MCF 10A (cell line): Measurements from ENCODE around the gene YDJC. TPM values are rescaled to one million over a fixed set of nuclear protein-coding genes. Genes with fewer than 3 reads are reported as not detected.

ENCODE experiments used
- BruUV-seq: library from RNA; stranded (reverse); fragments of 400-500 nt; replicated peaks from 2 replicates; lab custom pipeline; 2021; lab: Mats Ljungman, UMichigan
- CTCF ChIA-PET: fragments of 300-600 bp; sonication (Branson Sonifier 250); formaldehyde crosslinking; extraction: SDS; loops from one replicate; lab custom pipeline; 2021; ENCODE audit warnings: antibody characterized with exemption, inconsistent platforms; lab: Yijun Ruan, JAX
- POLR2A ChIA-PET: fragments of 300-600, 350-650 bp; sonication (Branson Sonifier 250); formaldehyde crosslinking; extraction: SDS; loops from one replicate; lab custom pipeline; 2020; ENCODE audit warnings: antibody characterized with exemption, inconsistent platforms; lab: Yijun Ruan, JAX
- DNase-seq: peaks from one replicate; pipeline ENCODE4 v3.0.0-alpha.2; 2018; ENCODE audit not compliant: unreplicated experiment
- H3K27ac Mint-ChIP-seq: one replicate; pipeline ENCODE4 v1.8.0; 2022; ENCODE audit warnings: mild to moderate bottlenecking, low read depth, mixed read lengths; ENCODE audit not compliant: unreplicated experiment
- H3K27me3 Mint-ChIP-seq: one replicate; pipeline ENCODE4 v1.8.0; 2022; ENCODE audit warnings: mixed read lengths; ENCODE audit not compliant: insufficient read depth, unreplicated experiment
- H3K36me3 Mint-ChIP-seq: one replicate; pipeline ENCODE4 v1.8.0; 2022; ENCODE audit warnings: mild to moderate bottlenecking, moderate library complexity, mixed read lengths; ENCODE audit not compliant: insufficient read depth, unreplicated experiment
- H3K4me1 Mint-ChIP-seq: one replicate; pipeline ENCODE4 v1.8.0; 2022; ENCODE audit warnings: mixed read lengths; ENCODE audit not compliant: insufficient read depth, unreplicated experiment
- H3K4me3 Mint-ChIP-seq: one replicate; pipeline ENCODE4 v1.8.0; 2022; ENCODE audit warnings: mild to moderate bottlenecking, moderate library complexity, mixed read lengths; ENCODE audit not compliant: unreplicated experiment
- H3K9me3 Mint-ChIP-seq: one replicate; pipeline ENCODE4 v1.8.0; 2022; ENCODE audit warnings: mixed read lengths; ENCODE audit not compliant: unreplicated experiment
- intact Hi-C: fragments of 100-400 bp; cut with micrococcal nuclease; formaldehyde crosslinking; loops from 2 replicates; pipeline ENCODE4 v1.14.1; 2022
- total RNA-seq: library from RNA; stranded (reverse); gene quantifications from 2 replicates; pipeline ENCODE4 v1.2.3, GENCODE V29; 2022
- TF ChIP-seq, protein P1 (sequence below): fragments of 200-600 bp; IDR thresholded peaks from one replicate; pipeline ENCODE4 v1.8.0; 2022; ENCODE audit warnings: antibody characterized with exemption, mild to moderate bottlenecking; ENCODE audit not compliant: unreplicated experiment

YDJC gene
- total RNA-seq, 1 experiment from 2014 or later, result 83.5 TPM

DNA sequence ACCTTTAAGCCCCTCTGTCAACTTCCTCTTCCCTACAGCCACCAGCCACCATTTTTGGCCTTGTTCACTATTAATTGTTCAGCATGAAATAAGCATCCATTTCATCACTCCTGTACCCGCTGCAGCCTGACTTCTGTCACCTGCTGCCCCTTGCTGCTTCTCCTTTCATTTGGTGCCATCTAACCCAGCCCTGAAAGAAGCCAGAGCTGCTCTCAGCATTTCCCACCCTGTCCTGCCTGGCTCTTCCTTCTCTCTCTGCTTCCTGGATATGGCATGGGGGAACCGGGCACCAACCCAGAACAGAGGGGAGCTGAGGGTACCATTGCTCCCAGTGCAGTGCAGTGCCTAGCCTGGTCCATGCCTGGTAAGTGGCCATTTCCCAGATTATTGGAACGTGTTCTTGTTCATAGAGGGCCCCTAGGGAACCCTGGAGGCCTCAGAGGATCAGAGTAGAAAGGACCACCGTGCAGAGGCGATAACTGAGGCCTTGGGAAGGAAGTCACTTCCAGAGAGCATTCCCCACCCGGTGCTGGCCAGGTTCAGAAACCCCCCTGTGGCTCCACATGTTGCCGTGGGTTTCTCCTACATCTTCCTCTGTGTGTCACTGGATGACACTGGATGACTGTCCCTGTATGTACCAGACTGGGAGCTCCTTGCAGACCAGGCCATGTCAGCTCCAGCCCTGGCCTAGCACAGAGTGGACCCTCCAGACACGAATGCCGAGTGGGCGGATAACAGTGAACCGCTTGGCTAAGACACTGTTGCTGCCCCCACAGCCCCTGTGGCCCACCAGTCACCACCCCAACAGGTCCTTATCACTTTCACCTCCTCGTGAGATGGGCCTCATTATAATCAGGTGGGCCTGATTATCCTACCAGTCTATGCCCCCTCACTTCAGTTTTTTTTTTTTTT lies 4.7 kb downstream of the YDJC start:
- H3K4me3 Mint-ChIP-seq, result no peak overlapping the region
- ChIA-PET POLR2A (interaction anchor here (1.2 to 1.5 kb wide), 2 partner anchors 9 to 16 kb away, joined by 3 to 5 read pairs; partner anchors contain the start of gene SDF2L1), CTCF (interaction anchor here (0.6 to 2.6 kb wide), 4 partner anchors 17 to 559 kb away, joined by 3 to 10 read pairs (median 3); partner anchors contain the start of gene SDF2L1)
- no TSS peak for BruUV-seq
- H3K27me3 Mint-ChIP-seq, result no peaks in the 10 kb centered on the region
- TF ChIP-seq, protein P1, sequence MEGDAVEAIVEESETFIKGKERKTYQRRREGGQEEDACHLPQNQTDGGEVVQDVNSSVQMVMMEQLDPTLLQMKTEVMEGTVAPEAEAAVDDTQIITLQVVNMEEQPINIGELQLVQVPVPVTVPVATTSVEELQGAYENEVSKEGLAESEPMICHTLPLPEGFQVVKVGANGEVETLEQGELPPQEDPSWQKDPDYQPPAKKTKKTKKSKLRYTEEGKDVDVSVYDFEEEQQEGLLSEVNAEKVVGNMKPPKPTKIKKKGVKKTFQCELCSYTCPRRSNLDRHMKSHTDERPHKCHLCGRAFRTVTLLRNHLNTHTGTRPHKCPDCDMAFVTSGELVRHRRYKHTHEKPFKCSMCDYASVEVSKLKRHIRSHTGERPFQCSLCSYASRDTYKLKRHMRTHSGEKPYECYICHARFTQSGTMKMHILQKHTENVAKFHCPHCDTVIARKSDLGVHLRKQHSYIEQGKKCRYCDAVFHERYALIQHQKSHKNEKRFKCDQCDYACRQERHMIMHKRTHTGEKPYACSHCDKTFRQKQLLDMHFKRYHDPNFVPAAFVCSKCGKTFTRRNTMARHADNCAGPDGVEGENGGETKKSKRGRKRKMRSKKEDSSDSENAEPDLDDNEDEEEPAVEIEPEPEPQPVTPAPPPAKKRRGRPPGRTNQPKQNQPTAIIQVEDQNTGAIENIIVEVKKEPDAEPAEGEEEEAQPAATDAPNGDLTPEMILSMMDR, result no peak
- no peak overlapping the region for H3K27ac Mint-ChIP-seq
- no peaks in the 10 kb centered on the region for H3K9me3 Mint-ChIP-seq
- DNase-seq, result no peak
- peaks cover 34% of the 10 kb centered on the region for H3K4me1 Mint-ChIP-seq
- intact Hi-C loops, result no loop called here
- H3K36me3 Mint-ChIP-seq, result peaks cover 82% of the 10 kb centered on the region

DNA sequence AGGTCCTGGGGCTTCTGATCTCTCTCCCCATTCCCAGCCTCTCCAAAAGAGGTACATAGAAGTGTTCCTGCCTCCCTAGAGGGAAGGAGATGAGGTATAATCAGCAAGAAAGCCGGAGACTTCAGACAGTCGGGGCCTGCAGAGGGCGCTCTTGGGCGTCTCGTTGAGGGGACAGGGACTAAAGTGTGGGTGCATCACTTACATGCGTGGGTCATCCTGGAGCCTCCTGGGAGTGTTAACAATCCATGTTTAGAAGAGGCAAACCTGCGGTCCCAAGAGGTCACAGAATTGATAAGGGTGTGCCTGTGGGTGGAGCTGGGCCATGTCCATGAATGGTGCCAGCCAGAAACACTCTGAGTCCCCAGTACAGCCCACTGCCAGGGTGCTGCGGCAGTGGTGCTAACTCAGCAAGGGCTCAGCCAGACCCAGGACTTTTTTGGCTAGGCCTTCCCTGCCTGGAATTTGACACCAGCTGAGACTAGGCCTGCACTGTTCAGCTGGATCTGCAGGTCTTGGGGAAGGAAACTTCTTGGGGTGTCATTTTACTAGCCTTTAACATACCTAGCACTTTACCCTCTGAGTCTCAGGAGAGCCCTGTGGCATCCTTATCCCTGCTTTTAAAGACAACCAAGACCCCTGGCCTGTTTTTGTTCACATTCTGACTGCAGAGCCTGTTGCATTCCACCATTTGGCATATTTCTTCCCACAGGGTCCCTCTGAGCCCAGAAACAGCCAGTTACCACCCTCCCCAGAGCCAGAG lies 5.5 kb downstream of the YDJC start:
- peak; percentile 46 for DNase-seq
- Mint-ChIP-seq H3K4me3 (no peak overlapping the region), H3K27ac (no peak overlapping the region), H3K4me1 (peaks cover 34% of the 10 kb centered on the region), H3K27me3 (no peaks in the 10 kb centered on the region), H3K9me3 (no peaks in the 10 kb centered on the region), H3K36me3 (peaks cover 80% of the 10 kb centered on the region)
- CTCF ChIA-PET, result interaction anchor here (0.6 to 2.6 kb wide), 4 partner anchors 16 to 558 kb away, joined by 3 to 10 read pairs (median 3); partner anchors contain the start of gene SDF2L1
- TF ChIP-seq, protein P1, result peak; percentile 59
- BruUV-seq, result no TSS peak
- POLR2A ChIA-PET, result interaction anchor here (1.5 to 2.2 kb wide), 2 partner anchors 8 to 11 kb away, joined by 5 to 7 read pairs; no protein-coding TSS in a partner anchor
- intact Hi-C loops, result no loop called here

DNA sequence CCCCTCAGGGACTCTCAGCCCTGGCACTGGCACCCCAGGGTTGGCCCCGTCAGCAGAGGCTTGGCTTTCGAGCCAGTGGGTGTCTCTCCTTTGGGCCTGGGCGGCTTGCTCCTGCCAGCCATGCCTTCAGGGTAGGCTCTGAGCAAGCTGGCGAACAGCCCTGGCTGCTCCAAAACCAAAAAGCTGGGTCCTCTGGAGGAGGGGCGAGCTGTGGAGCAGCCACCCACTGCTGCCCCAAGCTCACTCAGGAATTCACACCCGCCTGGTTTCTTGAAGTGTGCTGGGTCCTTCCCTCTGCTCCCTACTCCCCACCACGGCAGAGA lies 6.2 kb downstream of the YDJC start:
- intact Hi-C loops, result no loop called here
- TF ChIP-seq, protein P1, result no peak
- Mint-ChIP-seq H3K9me3 (no peaks in the 10 kb centered on the region), H3K27me3 (no peaks in the 10 kb centered on the region), H3K36me3 (peaks cover 78% of the 10 kb centered on the region), H3K27ac (no peak overlapping the region), H3K4me1 (peaks cover 34% of the 10 kb centered on the region), H3K4me3 (no peak overlapping the region)
- CTCF ChIA-PET, result interaction anchor here (0.6 to 1.3 kb wide), 3 partner anchors 20 to 47 kb away, joined by 3 to 5 read pairs (median 4); no protein-coding TSS in a partner anchor
- no peak for DNase-seq
- BruUV-seq, result no TSS peak
- POLR2A ChIA-PET, result interaction anchor here (2.2 kb wide), 1 partner anchor 10 kb away, joined by 7 read pairs; no protein-coding TSS in a partner anchor
